ENCODE data around the gene KRTAP10-9. TPM values are rescaled to one million over a fixed set of nuclear protein-coding genes. Genes with fewer than 3 reads are reported as not detected.

The KRTAP10-9 gene
- total and polyA plus RNA-seq, 4 donors = not detected

DNA sequence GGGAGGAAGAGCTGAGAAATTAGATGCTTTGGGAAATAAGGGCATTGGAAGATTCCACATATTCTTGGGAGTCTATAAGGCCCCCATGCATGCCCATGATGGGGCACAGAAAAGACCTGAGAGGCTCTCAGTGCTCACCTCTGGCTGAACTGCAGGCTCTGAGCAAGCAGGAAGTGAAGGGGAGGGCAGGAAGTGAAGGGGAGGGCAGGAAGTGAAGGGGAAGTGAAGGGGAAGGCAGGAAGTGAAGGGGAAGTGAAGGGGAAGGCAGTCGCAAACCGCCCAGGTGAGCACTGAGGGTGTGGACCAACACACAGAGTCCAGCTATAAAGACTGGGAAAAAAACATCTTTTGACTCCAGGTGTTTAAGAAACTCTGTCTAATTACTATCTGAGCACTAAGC lies 3.5 kb downstream of the KRTAP10-9 start:
- ATAC-seq (ENCODE audit: insufficient read depth, low FRiP score) = no peak
- Histone ChIP-seq H3K9me3 (ENCODE audit: control insufficient read depth in 4 of 4, insufficient read depth in 3 of 4, low read length in 3 of 4) (peaks cover 0 to 9% (median 6%) of the 10 kb centered on the region in 4 donors), H3K27me3 (ENCODE audit: control insufficient read depth in 3 of 3, insufficient read depth in 3 of 3, low read length in 2 of 3) (peaks cover 0 to 3% (median 0%) of the 10 kb centered on the region in 3 donors), H3K4me3 (no peak overlapping the region), H3K9ac (ENCODE audit: insufficient read depth in 1 of 2, low read length in 2 of 2) (no peak overlapping the region), H3K4me1 (ENCODE audit: control insufficient read depth in 5 of 5, insufficient read depth in 5 of 5, low read length in 5 of 5) (peaks cover 0 to 2% (median 0%) of the 10 kb centered on the region in 5 donors), H3K36me3 (ENCODE audit: control insufficient read depth in 4 of 4, insufficient read depth in 4 of 4, low read length in 4 of 4) (no peaks in the 10 kb centered on the region), H3K27ac (ENCODE audit: low read depth in 1 of 2, low read length in 1 of 2) (no peak overlapping the region)
- TF ChIP-seq, protein P1, sequence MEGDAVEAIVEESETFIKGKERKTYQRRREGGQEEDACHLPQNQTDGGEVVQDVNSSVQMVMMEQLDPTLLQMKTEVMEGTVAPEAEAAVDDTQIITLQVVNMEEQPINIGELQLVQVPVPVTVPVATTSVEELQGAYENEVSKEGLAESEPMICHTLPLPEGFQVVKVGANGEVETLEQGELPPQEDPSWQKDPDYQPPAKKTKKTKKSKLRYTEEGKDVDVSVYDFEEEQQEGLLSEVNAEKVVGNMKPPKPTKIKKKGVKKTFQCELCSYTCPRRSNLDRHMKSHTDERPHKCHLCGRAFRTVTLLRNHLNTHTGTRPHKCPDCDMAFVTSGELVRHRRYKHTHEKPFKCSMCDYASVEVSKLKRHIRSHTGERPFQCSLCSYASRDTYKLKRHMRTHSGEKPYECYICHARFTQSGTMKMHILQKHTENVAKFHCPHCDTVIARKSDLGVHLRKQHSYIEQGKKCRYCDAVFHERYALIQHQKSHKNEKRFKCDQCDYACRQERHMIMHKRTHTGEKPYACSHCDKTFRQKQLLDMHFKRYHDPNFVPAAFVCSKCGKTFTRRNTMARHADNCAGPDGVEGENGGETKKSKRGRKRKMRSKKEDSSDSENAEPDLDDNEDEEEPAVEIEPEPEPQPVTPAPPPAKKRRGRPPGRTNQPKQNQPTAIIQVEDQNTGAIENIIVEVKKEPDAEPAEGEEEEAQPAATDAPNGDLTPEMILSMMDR (IDR thresholded peaks at IDR 0.05; ENCODE audit: control extremely low read depth, extremely low read depth) = no peak
- WGBS, 2 donors = 39 to 53% methylated on average over 2 of the region's 2 CpGs
- no peak for DNase-seq

DNA sequence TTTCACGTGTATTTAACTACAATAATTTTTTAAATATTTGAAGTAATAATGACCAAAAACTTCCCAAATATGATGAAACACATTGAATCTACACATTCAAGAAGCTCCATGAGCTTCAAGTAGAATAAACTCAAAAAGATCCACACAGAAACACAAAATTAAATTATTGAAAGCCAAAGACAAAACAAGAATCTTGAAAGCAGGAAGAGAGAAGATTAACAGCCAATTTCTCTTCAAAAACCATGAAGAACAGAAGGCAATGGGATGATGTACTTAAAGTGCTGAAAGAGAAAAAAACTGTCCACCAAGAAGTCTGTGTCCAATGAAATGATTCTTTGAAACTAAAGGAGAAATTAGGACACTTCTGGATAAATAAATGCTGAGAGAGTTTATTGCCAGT lies 5.2 kb downstream of the KRTAP10-9 start:
- TF ChIP-seq, protein P1 (IDR thresholded peaks at IDR 0.05; ENCODE audit: control extremely low read depth, extremely low read depth) = no peak
- Histone ChIP-seq H3K27me3 (ENCODE audit: control insufficient read depth in 3 of 3, insufficient read depth in 3 of 3, low read length in 2 of 3) (peaks cover 0 to 3% (median 0%) of the 10 kb centered on the region in 3 donors), H3K4me3 (no peak overlapping the region), H3K9ac (ENCODE audit: insufficient read depth in 1 of 2, low read length in 2 of 2) (no peak overlapping the region), H3K4me1 (ENCODE audit: control insufficient read depth in 5 of 5, insufficient read depth in 5 of 5, low read length in 5 of 5) (peaks cover 0 to 2% (median 0%) of the 10 kb centered on the region in 5 donors), H3K9me3 (ENCODE audit: control insufficient read depth in 4 of 4, insufficient read depth in 3 of 4, low read length in 3 of 4) (peaks cover 0 to 9% (median 6%) of the 10 kb centered on the region in 4 donors), H3K27ac (ENCODE audit: low read depth in 1 of 2, low read length in 1 of 2) (no peak overlapping the region), H3K36me3 (ENCODE audit: control insufficient read depth in 4 of 4, insufficient read depth in 4 of 4, low read length in 4 of 4) (no peaks in the 10 kb centered on the region)
- ATAC-seq (ENCODE audit: insufficient read depth, low FRiP score) (no peak), DNase-seq (no peak)
- 84 to 95% methylated on average over 1 of the region's 1 CpG for WGBS, 2 donors

DNA sequence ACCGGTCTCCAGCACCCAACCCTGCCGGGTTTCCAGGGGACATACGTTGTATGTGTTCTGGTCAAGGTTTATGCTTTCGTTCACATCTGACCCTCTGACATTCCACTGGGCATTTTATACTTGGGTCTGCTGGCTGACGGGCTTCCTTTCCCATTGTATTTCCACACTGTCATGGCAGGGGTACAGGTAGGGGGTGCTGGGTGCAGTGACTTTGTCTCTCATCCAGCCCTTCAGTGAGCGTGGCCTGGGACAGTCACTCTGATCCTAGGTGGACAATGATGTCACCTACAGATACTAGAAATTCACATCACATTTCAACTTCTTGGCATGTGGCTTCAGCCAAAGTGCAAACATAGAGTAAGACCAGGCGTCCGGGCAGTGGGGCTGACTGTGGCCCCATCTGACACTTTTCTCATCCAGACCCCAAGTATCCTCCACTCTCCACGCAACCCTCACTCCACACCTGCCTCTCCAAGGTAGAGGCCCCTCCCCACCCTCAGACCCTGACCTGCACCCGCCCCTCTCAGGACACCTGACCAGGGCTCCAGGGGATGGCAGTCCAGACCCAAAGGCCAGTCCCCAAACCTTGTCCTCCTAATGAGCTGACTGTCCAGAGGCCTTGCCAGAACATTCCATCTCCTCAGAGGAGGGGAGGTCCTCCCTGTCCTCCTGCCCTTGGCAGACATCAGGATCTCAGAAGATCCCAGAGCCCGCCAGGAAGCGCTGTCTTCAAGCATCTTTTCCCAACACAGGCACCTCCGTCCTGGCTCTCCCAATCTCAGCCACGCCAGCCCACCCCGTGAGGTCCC lies 9.5 kb downstream of the KRTAP10-9 start:
- ATAC-seq (ENCODE audit: insufficient read depth, low FRiP score) = no peak
- TF ChIP-seq, protein P1 (IDR thresholded peaks at IDR 0.05; ENCODE audit: control extremely low read depth, extremely low read depth) = no peak
- Histone ChIP-seq H3K27ac (ENCODE audit: low read depth in 1 of 2, low read length in 1 of 2) (no peak overlapping the region), H3K36me3 (ENCODE audit: control insufficient read depth in 4 of 4, insufficient read depth in 4 of 4, low read length in 4 of 4) (no peaks in the 10 kb centered on the region), H3K9ac (ENCODE audit: insufficient read depth in 1 of 2, low read length in 2 of 2) (no peak overlapping the region), H3K9me3 (ENCODE audit: control insufficient read depth in 4 of 4, insufficient read depth in 3 of 4, low read length in 3 of 4) (peaks cover 0 to 11% (median 5%) of the 10 kb centered on the region in 4 donors), H3K4me1 (ENCODE audit: control insufficient read depth in 5 of 5, insufficient read depth in 5 of 5, low read length in 5 of 5) (peaks cover 0 to 5% (median 0%) of the 10 kb centered on the region in 5 donors), H3K27me3 (ENCODE audit: control insufficient read depth in 3 of 3, insufficient read depth in 3 of 3, low read length in 2 of 3) (peaks cover 0 to 3% (median 0%) of the 10 kb centered on the region in 3 donors), H3K4me3 (no peak overlapping the region)
- no peak for DNase-seq
- 82 to 86% methylated on average over 15 of the region's 15 CpGs for WGBS, 2 donors

Measured in lung (tissue), 12 donors.